Stimulated activated CD4-positive, alpha-beta T cell treated with anti-CD3 and anti-CD28 coated beads, Interleukin-15, amount 100 ng/mL, for 48 hours (primary cell): ENCODE results near the gene PLXNA1.
A peak's percentile ranks its signal among the peaks of the same experiment; 100 is the strongest.

Source experiments
- DNase-seq, 2 donors: peaks; one replicate each; pipeline ENCODE4 v3.0.0-alpha.2; 2020; ENCODE audit warnings: low read depth in 2 of 2

The PLXNA1 gene

DNA sequence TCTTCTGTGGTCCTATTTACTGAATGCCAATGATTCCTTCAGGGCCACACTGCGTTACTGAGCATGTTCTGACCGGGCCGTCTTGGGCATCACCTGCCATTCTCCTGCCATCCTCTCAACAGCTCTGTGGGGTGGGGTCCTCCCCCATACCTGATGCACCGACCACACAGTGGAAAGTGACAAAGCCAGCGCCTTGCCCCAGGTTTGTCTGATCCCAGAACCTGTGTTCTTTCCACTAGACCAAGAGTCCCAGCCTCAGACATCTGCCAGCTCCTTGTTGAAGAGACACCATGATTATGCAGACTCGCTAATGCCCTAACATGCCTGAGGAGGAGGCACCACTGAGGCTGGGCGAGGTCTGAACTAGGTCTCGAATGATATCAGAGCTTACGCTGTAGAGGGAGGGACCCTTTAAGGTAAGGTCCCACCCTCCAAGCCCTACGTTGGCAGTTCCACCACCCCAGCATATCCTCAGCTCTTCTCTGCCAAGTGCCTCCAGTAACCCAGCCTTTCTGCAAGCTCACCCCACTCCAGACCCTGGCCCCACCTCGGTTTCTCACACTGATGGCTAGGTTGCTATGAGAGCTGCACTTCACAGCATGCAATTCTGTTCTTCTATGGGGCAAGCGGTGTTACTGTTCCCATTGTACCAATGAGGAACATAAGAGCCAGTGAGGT, 29.8 kb upstream of the PLXNA1 start:
- DNase-seq: no peak

DNA sequence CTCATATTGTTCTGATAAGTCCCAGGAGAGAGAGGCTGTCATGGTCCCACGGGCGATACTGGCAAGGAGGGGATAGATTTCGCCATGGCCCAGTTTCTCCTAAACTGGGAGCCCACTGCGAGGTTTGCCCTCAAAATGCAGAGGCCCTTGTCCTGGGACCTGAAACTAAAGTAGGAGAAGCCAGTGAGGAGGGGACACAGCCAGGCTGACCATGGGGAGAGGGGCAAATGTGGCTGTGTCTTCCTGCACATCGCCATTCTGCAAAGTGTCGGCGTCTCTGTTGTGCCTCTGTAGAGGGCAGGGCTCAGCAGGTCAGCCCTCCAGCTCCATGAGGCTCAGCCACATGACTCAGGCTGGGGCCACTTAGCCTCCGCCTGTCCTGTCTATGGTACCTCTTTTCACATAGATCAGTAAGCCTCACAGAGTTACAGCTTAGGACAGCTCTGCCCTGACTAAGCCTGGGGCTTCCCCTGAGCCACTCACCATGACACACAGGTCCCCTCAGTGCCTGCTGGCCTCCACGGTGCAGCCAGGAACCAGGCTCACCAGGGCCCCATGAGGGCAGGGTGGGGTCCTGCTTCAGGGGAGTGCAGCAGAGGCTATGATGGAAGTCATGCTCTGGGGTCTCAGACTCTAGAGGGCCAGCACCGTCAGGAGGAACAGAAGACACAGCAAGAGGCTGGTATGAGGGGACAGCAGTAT, 28.6 kb upstream of the PLXNA1 start:
- DNase-seq: peak in 1 of 2 donors; percentile 7

GRCh38 chr3:126955004-126955790, 27.7 kb upstream of the PLXNA1 start:
- no peak for DNase-seq

DNA sequence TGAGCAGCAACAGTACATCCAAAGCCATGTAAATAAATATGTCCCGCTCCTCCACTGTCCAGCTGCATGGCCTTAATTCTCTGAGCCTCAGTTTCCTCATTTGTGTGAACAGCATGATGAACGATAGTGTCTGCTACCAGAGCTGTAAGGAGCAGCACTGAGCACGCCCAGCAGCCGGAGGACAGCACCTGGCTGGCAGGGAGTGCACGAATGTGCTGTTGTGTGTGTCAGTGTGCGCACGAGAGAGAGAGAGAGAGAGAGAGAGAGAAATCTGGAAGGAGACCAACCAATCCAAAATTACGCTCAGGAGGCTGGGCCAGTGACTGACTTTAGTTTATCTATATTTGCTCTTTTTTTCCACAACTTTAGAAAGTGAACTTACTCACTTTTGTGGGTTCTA, 26.6 kb upstream of the PLXNA1 start:
- no peak for DNase-seq

- no peak for DNase-seq
Measured at GRCh38 chr3:126956866-126957650, 25.9 kb upstream of the PLXNA1 start.

- DNase-seq: no peak
Measured at GRCh38 chr3:126957776-126958637, 24.9 kb upstream of the PLXNA1 start.

DNA sequence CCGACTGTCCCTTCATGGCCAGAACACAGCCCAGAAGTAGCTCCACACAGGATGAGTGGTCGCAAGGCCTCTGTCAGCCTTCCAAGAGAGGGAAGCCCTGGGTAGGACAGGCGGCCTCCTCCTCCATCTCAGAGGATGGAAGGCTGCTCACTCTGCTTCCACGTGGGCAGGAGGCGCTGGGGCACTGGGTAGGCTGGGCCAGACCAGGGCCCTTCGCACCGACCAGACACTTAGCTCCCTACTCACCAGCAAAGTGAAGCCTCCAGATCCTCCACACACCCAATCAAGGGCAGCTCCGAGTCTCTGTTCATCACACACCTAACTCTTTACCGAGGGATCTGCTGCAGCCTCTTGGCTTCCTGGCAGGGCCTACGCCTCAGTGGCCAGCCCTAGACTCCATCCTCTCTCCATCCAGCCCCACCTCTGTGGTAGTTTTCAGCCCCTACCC, 24.3 kb upstream of the PLXNA1 start:
- no peak for DNase-seq

GRCh38 chr3:126959136-126959920, 23.6 kb upstream of the PLXNA1 start:
- DNase-seq: no peak

DNA sequence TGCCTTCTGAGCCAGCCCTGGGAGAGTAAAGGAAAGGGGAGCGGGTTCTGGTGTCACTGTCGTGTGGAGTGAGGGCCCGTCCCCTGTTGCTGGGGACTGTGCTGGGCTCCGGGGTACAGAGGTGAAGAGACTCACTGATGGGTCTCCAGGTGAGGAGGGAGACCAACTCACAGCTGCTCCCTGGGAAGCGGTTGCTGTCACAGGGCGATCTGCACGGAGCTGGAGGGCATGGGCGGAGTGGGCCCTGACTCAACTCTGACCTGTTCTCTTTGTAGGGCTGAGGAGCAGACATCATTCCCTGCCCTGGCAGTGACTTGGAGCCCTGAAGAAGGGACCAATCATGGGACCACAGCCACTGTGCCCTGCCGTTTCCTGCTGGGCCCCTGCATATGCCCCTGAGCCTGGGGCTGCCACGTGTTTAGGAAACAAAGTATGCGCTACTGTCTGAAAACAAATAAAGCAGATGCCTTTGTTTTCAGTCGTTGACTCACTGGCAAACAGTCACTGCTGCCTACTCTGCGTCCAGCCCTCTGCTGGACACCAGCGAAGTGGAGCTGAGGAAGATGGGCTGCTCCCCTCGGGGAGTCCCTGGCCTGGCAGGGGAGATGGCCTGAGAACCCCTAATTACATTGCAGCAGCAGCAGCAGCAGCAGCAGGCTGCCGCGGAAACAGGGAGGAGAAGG, 22.9 kb upstream of the PLXNA1 start:
- DNase-seq: no peak

GRCh38 chr3:126960604-126960995, 22.3 kb upstream of the PLXNA1 start:
- no peak for DNase-seq

GRCh38 chr3:126961191-126961790, 21.6 kb upstream of the PLXNA1 start:
- no peak for DNase-seq

- no peak for DNase-seq
Measured at GRCh38 chr3:126961791-126962461, 21.0 kb upstream of the PLXNA1 start.

DNA sequence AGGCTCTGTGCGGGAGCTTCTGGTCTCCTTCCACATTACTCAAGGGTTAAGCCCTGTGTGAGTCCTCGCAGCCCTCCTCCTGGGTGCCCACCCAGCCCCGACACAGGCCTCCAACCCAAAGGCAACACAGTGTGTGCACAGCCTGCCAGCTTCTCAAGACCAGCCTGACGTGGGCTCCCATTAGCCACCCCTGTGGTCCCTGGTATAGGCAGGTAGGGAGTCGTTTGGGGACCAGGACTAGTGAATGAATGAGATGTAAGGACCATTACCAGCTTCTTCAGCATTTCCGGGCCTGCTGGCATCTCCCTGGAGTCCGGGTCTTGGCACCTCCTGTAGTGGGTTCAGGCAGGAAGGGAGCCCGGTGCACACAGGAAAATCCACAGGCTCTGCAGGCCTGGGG, 20.2 kb upstream of the PLXNA1 start:
- no peak for DNase-seq

DNA sequence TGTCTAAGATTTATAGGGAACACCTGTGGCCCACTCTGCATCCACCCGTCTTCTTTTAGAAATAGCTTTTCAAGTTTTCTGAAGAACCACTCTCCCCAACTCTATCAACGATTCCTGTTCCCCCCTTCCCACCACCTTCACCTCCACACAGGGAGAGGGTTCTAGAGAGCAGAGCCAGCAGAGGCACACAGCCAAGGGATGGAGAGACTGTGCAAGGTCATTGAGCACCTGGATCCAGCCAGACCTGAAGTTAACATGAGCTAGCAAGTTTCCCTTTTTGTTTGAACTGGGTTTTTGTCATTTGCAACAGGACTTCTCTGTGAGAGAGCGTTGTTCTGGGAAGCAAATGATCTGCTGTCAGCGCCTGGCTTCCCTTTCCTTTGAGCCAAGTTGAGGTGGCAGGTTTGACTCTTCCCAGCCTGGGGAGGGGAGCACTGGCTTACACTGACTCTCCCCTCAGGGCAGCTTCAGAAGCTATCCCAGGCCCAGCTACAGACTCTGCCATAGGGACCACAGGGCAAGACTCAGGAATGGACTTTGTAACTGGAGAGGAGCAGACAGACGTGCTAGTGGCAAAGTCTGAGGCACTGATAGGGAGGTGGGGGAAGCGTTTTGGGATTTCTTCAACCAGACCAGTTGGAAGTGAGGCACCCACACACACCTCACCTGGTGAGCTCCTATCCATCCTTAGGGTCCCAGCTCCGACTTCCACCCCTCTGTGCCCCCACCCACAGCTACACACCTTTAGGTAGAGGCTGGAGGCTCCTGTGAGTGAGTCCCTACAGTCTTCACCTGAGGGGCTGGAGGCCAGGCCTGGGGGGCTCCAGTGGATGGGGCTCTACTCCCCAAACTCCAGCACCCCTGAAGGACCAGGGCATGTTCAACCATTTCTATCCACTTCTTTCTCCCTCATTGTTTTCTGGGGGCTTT, 19.4 kb upstream of the PLXNA1 start:
- no peak for DNase-seq

DNA sequence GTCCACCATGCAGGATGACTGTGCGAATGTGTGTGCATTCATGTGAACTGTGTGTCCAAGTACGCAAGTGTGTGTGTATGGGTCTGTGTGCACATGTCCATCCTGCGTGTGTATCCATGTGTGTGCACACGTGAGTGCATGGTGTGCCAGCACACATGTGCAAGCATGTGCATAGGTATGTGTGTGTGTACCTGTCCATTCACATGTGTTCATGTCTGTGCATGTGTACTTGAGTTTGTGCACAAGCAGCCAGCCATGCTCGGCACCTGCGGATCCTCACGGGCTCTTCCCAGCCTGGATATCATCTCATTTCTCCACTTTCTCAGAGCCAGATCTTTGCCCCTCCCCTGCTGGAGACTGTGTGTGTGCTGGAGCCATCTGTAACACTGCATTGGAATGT, 18.7 kb upstream of the PLXNA1 start:
- no peak for DNase-seq

DNA sequence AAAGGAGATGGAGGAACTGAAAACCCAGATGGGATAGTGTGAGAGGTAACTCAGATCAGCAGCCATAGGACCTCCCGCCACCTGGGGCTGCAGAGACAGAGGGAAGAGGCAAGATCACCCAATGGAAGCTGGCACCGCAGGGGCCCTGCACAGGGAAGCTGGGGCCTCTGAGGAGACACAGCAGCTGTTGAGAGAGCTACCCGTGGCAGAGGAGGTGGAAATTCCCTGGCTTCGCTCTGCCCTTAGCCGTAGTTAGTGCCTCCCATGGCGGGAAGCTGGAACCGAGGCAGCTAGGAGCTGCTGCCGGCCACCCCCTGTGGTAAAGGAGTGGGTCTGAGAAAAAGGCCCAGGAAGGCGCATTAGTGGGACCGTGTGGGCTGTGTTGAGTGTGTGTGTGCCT, 18.0 kb upstream of the PLXNA1 start:
- DNase-seq: no peak

DNA sequence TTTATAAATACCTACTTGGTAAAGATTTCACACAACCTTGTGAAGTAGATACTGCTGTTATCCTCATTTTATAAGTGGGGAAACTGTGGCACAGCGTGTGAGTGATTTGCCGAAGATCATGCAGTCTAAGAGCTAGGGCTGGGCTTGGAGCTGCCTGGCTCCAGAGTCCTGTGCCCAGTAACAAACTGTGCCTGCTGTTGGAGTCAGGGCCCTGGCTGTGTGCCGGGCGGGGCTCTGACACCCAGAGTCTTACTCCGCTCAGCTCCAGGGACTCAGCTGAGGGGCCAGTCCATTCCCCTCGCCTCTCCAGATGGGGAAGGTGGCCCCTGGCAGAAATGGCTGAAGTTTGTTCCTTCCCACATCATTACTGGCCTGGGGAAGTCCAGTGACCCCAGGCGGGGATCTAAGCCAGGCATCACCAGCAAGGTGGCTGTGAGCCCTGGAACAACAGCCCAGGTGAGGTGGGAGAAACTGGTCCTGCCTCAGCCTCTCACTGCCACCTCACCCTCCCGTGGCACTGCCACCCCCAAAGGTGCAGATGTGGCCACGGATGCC, 17.3 kb upstream of the PLXNA1 start:
- DNase-seq: no peak
